K562 (cell line): ENCODE data around the gene TNRC6B. TPM values are rescaled to one million over a fixed set of nuclear protein-coding genes. Genes with fewer than 3 reads are reported as not detected.

ENCODE experiments used
- CHD1 ChIP-seq: fragments of 200-600 bp; sonication (generic); IDR thresholded peaks from one replicate; pipeline ENCODE4 v1.6.1; 2012; ENCODE audit warnings: mild to moderate bottlenecking, moderate library complexity, low read length, inconsistent platforms
- CHD7 ChIP-seq: fragments of 200-600 bp; sonication (generic); IDR thresholded peaks from one replicate; pipeline ENCODE4 v1.6.1; 2012; ENCODE audit warnings: mild to moderate bottlenecking, low read depth, low read length, inconsistent platforms
- NCOA4 ChIP-seq: fragments of 450-650 bp; IDR thresholded peaks from 2 replicates; pipeline ENCODE4 v1.6.1; 2018; ENCODE audit warnings: mild to moderate bottlenecking; ENCODE audit not compliant: partially characterized antibody
- NRF1 ChIP-seq, 2 experiments: fragments of 450-650 bp; IDR thresholded peaks in 1 of 2; conservative IDR thresholded peaks in 1 of 2; 2 replicates each; pipeline ENCODE4 v1.6.1; 2014; ENCODE audit warnings: mild to moderate bottlenecking in 2 of 2
- ZNF445 ChIP-seq: fragments of 250-450 bp; sonication (Bioruptor Pico); IDR thresholded peaks from 2 replicates; pipeline ENCODE4 v1.4.0; 2020; ENCODE audit warnings: low read depth, mild to moderate bottlenecking, moderate library complexity
- polyA plus RNA-seq, 8 experiments: library from polyadenylated mRNA; depleted of rRNA in 4 of 8; stranded (reverse) in 5 of 8; unstranded in 3 of 8; fragments of >200 nt; fragmentation: Nextera tagmentation in 2 of 8; fragmentation: Illumina TruSeq in 1 of 8; extraction: Ambion mirVana in 2 of 8; extraction: Trizol in 1 of 8; gene quantifications; 2 replicates each; pipeline versions ENCODE4 v1.2.1 to v1.2.3, GENCODE V29; 2011 to 2014; ENCODE audit warnings: inconsistent platforms in 1 of 8, missing spikeins in 1 of 8
- total RNA-seq, 7 experiments: library from RNA; depleted of rRNA in 6 of 7; stranded (reverse); fragments of >200 nt in 6 of 7; fragmentation: Illumina TruSeq in 2 of 7; extraction: Trizol in 2 of 7; gene quantifications; 2 replicates each; pipeline versions ENCODE4 v1.2.1 to v1.2.3, GENCODE V29; 2011 to 2021; ENCODE audit warnings: low replicate concordance in 1 of 7
- TF ChIP-seq, protein P1 (sequence below): fragments of 250-450 bp; sonication (Bioruptor Pico); IDR thresholded peaks from 2 replicates; pipeline ENCODE4 v1.8.0; 2022; ENCODE audit warnings: moderate library complexity, mild to moderate bottlenecking, inconsistent platforms
- TF ChIP-seq, protein P2 (sequence below), 2 experiments: fragments of 450-650 bp; IDR thresholded peaks; 2 replicates each; pipeline ENCODE4 v1.6.1; 2016

The TNRC6B gene
- total and polyA plus RNA-seq, 9 of the 15 experiments (the other 6 are each of a cell fraction or from before 2014, with no cell fraction given): 0.96 to 18.8 (median 10.8) TPM

GRCh38 chr22:40199852-40200251 lies 22.1 kb downstream of the TNRC6B start (continued):
- TF ChIP-seq CHD7: no peak
- TF ChIP-seq NRF1 (conservative IDR thresholded peaks at IDR 0.05 in 1 of 2, IDR thresholded peaks at IDR 0.05 in 1 of 2): no peak
- TF ChIP-seq NCOA4: no peak
- TF ChIP-seq ZNF445 (CRISPR knock-in tag): no peak
- TF ChIP-seq, protein P1, sequence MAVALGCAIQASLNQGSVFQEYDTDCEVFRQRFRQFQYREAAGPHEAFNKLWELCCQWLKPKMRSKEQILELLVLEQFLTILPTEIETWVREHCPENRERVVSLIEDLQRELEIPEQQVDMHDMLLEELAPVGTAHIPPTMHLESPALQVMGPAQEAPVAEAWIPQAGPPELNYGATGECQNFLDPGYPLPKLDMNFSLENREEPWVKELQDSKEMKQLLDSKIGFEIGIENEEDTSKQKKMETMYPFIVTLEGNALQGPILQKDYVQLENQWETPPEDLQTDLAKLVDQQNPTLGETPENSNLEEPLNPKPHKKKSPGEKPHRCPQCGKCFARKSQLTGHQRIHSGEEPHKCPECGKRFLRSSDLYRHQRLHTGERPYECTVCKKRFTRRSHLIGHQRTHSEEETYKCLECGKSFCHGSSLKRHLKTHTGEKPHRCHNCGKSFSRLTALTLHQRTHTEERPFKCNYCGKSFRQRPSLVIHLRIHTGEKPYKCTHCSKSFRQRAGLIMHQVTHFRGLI: no peak
- no peak for TF ChIP-seq CHD1
- TF ChIP-seq, protein P2, sequence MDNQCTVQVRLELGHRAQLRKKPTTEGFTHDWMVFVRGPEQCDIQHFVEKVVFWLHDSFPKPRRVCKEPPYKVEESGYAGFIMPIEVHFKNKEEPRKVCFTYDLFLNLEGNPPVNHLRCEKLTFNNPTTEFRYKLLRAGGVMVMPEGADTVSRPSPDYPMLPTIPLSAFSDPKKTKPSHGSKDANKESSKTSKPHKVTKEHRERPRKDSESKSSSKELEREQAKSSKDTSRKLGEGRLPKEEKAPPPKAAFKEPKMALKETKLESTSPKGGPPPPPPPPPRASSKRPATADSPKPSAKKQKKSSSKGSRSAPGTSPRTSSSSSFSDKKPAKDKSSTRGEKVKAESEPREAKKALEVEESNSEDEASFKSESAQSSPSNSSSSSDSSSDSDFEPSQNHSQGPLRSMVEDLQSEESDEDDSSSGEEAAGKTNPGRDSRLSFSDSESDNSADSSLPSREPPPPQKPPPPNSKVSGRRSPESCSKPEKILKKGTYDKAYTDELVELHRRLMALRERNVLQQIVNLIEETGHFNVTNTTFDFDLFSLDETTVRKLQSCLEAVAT (IDR thresholded peaks at IDR 0.05): no peak
